H1 (cell line): Measurements from ENCODE around the gene SOCS3. TPM values are rescaled to one million over a fixed set of nuclear protein-coding genes. Genes with fewer than 3 reads are reported as not detected.
A peak's percentile ranks its signal among the peaks of the same experiment; 100 is the strongest.

Experiments
- CTCF ChIA-PET: fragments of 300-600 bp; sonication (Branson Sonifier 250); formaldehyde crosslinking; loops from one replicate; lab custom pipeline; 2021; ENCODE audit not compliant: partially characterized antibody; lab: Charles Lee
- POLR2A ChIA-PET: fragments of 300-600 bp; sonication (Branson Sonifier 250); formaldehyde crosslinking; loops from one replicate; lab custom pipeline; 2021; ENCODE audit warnings: inconsistent platforms; ENCODE audit not compliant: partially characterized antibody; lab: Charles Lee
- DNase-seq, 2 experiments: peaks; one replicate each; pipeline versions ENCODE4 v3.0.0 to v3.0.0-alpha.2; 2010 to 2022; ENCODE audit warnings: low spot score in 2 of 2, low read depth in 1 of 2, mixed read lengths in 1 of 2
- FAIRE-seq: peaks from 2 replicates; lab custom pipeline; 2011; peaks lifted over from hg19 to GRCh38; lab: Jason Lieb, UNC
- H2AFZ ChIP-seq: 2 replicates; pipeline ENCODE4 v1.8.1; 2012; ENCODE audit warnings: low read length, inconsistent platforms
- H2AK5ac ChIP-seq: 2 replicates; pipeline ENCODE4 v1.6.1; 2013; ENCODE audit warnings: low read depth, low read length
- H2BK120ac ChIP-seq: replicated peaks from 2 replicates; pipeline ENCODE3; 2013; ENCODE audit warnings: low read depth, low read length, inconsistent platforms
- H2BK12ac ChIP-seq: 2 replicates; pipeline ENCODE4 v1.6.1; 2013; ENCODE audit warnings: low read depth, low read length
- H2BK15ac ChIP-seq: 2 replicates; pipeline ENCODE4 v1.6.1; 2013; ENCODE audit warnings: low read length
- H2BK20ac ChIP-seq: 2 replicates; pipeline ENCODE4 v1.6.1; 2013; ENCODE audit warnings: low read length
- H2BK5ac ChIP-seq: 2 replicates; pipeline ENCODE4 v1.6.1; 2013; ENCODE audit warnings: low read depth, low read length
- H3K14ac ChIP-seq: 2 replicates; pipeline ENCODE4 v1.6.1; 2013; ENCODE audit warnings: inconsistent platforms; ENCODE audit not compliant: insufficient read length
- H3K18ac ChIP-seq: 2 replicates; pipeline ENCODE4 v1.6.1; 2013; ENCODE audit warnings: low read length; ENCODE audit errors: extremely low read depth
- H3K23ac ChIP-seq: 2 replicates; pipeline ENCODE4 v1.6.1; 2013; ENCODE audit warnings: inconsistent platforms; ENCODE audit not compliant: insufficient read length
- H3K23me2 ChIP-seq: 2 replicates; pipeline ENCODE4 v1.6.1; 2013; ENCODE audit warnings: low read depth, low read length
- H3K27ac ChIP-seq: 2 replicates; pipeline ENCODE4 v1.6.1; 2011; ENCODE audit warnings: low read depth, low read length, inconsistent platforms
- H3K27me3 ChIP-seq, 4 experiments: replicated peaks in 1 of 4; 1 replicate in 1 of 4; 2 replicates in 3 of 4; pipeline versions ENCODE4 v1.6.1 to v1.8.1; 2011 to 2013; ENCODE audit warnings: low read length in 3 of 4, mild to moderate bottlenecking in 3 of 4, inconsistent platforms in 2 of 4, mixed read lengths in 2 of 4, moderate library complexity in 1 of 4; ENCODE audit not compliant: control insufficient read depth in 3 of 4, insufficient read depth in 3 of 4; ENCODE audit errors: extremely low read depth in 1 of 4
- H3K36me3 ChIP-seq, 4 experiments: 2 replicates each; pipeline versions ENCODE4 v1.6.1 to v1.8.1; 2011 to 2013; ENCODE audit warnings: mild to moderate bottlenecking in 4 of 4, low read length in 3 of 4, moderate library complexity in 2 of 4, control low read depth in 1 of 4, inconsistent platforms in 1 of 4; ENCODE audit not compliant: insufficient read depth in 4 of 4, control insufficient read depth in 2 of 4
- H3K4ac ChIP-seq: replicated peaks from 2 replicates; pipeline ENCODE3; 2013; ENCODE audit warnings: low read length, low read depth, mixed read lengths, inconsistent platforms; ENCODE audit not compliant: insufficient read length
- H3K4me1 ChIP-seq, 4 experiments: replicated peaks in 1 of 4; 1 replicate in 1 of 4; 2 replicates in 3 of 4; pipeline versions ENCODE4 v1.6.1 to v1.8.1; 2011 to 2013; ENCODE audit warnings: low read length in 3 of 4, inconsistent platforms in 2 of 4, mixed read lengths in 1 of 4; ENCODE audit not compliant: insufficient read depth in 4 of 4, control insufficient read depth in 3 of 4
- H3K4me2 ChIP-seq, 2 experiments: 2 replicates each; pipeline versions ENCODE4 v1.6.1 to v1.8.1; 2011 to 2013; ENCODE audit warnings: low read depth in 2 of 2, low read length in 2 of 2, control low read depth in 1 of 2, inconsistent platforms in 1 of 2, mild to moderate bottlenecking in 1 of 2; ENCODE audit not compliant: insufficient read depth in 1 of 2
- H3K4me3 ChIP-seq, 4 experiments: fragments of 200-600, 300-600 bp in 1 of 4; sonication (generic), shearing (Covaris generic), sonication (Bioruptor Twin) in 1 of 4; 2 replicates each; pipeline versions ENCODE4 v1.5.1 to v1.8.1; 2011 to 2016; ENCODE audit warnings: low read length in 4 of 4, low read depth in 3 of 4, control low read depth in 2 of 4, inconsistent platforms in 2 of 4, mild to moderate bottlenecking in 2 of 4, mixed read lengths in 1 of 4, moderate library complexity in 1 of 4; ENCODE audit not compliant: insufficient read depth in 2 of 4; ENCODE audit errors: extremely low read depth in 1 of 4
- H3K56ac ChIP-seq: replicated peaks from 2 replicates; pipeline ENCODE3; 2013; ENCODE audit warnings: low read depth, mild to moderate bottlenecking, mixed read lengths, low read length, inconsistent platforms; ENCODE audit not compliant: insufficient read length
- H3K79me1 ChIP-seq: 2 replicates; pipeline ENCODE4 v1.6.1; 2013; ENCODE audit warnings: low read depth, low read length, control low read depth
- H3K79me2 ChIP-seq, 2 experiments: 2 replicates each; pipeline versions ENCODE4 v1.6.1 to v1.8.1; 2012 to 2013; ENCODE audit warnings: low read length in 2 of 2, mild to moderate bottlenecking in 2 of 2, inconsistent platforms in 1 of 2; ENCODE audit not compliant: insufficient read depth in 2 of 2, control insufficient read depth in 1 of 2
- H3K9ac ChIP-seq, 4 experiments: replicated peaks in 1 of 4; 1 replicate in 1 of 4; 2 replicates in 3 of 4; pipeline versions ENCODE4 v1.6.1 to v1.8.1; 2011 to 2013; ENCODE audit warnings: low read depth in 3 of 4, low read length in 3 of 4, control low read depth in 2 of 4, mild to moderate bottlenecking in 2 of 4, moderate library complexity in 2 of 4, inconsistent platforms in 1 of 4; ENCODE audit errors: extremely low read depth in 1 of 4
- H3K9me3 ChIP-seq, 2 experiments: 2 replicates each; pipeline versions ENCODE4 v1.6.1 to v1.8.1; 2012 to 2013; ENCODE audit warnings: mild to moderate bottlenecking in 2 of 2, moderate library complexity in 2 of 2, control low read depth in 1 of 2, inconsistent platforms in 1 of 2, low read depth in 1 of 2, low read length in 1 of 2, mixed read lengths in 1 of 2; ENCODE audit not compliant: insufficient read depth in 2 of 2
- H4K20me1 ChIP-seq, 2 experiments: replicated peaks in 1 of 2; 2 replicates each; pipeline versions ENCODE3 to v1.8.1; 2011 to 2013; ENCODE audit warnings: inconsistent platforms in 2 of 2, low read length in 2 of 2, mild to moderate bottlenecking in 1 of 2; ENCODE audit not compliant: insufficient read depth in 2 of 2, control insufficient read depth in 1 of 2
- H4K5ac ChIP-seq: 2 replicates; pipeline ENCODE4 v1.6.1; 2013; ENCODE audit warnings: low read length, low read depth, mixed read lengths, inconsistent platforms; ENCODE audit not compliant: insufficient read length
- H4K8ac ChIP-seq: 2 replicates; pipeline ENCODE4 v1.8.0; 2013; ENCODE audit warnings: mild to moderate bottlenecking, moderate library complexity, low read length, inconsistent platforms; ENCODE audit not compliant: insufficient read depth; ENCODE audit errors: extremely low read depth
- H4K91ac ChIP-seq: replicated peaks from 2 replicates; pipeline ENCODE3; 2013; ENCODE audit warnings: low read length, mixed read lengths, inconsistent platforms; ENCODE audit not compliant: insufficient read length
- ASH2L ChIP-seq: fragments of 200-600, 300-600 bp; sonication (generic); IDR thresholded peaks from one replicate; pipeline ENCODE4 v1.7.1; 2017; ENCODE audit warnings: low read length
- CBX5 ChIP-seq: fragments of 300-800, 300-1000 bp; sonication (generic); IDR thresholded peaks from 2 replicates; pipeline ENCODE4 v1.7.1; 2016; ENCODE audit warnings: antibody characterized with exemption, low read length, low read depth
- EGR1 ChIP-seq: IDR thresholded peaks from 2 replicates; pipeline ENCODE4 v1.6.1; 2011; ENCODE audit warnings: low read depth, low read length, borderline replicate concordance
- RXRA ChIP-seq: IDR thresholded peaks from 2 replicates; pipeline ENCODE4 v1.6.1; 2011; ENCODE audit warnings: low read depth, mild to moderate bottlenecking, low read length, moderate library complexity; ENCODE audit not compliant: insufficient read depth
- SIN3A ChIP-seq, 2 experiments: IDR thresholded peaks in 1 of 2; conservative IDR thresholded peaks in 1 of 2; 2 replicates each; pipeline ENCODE4 v1.6.1; 2011 to 2012; ENCODE audit warnings: low read length in 2 of 2, improper control_type of control experiment in 1 of 2, low read depth in 1 of 2, mild to moderate bottlenecking in 1 of 2
- WGBS, 2 experiments: shearing (Covaris generic) in 1 of 2; methylation state at CpG; one replicate each; pipeline versions ENCODE4 v1.1.6 to v1.1.7; 2013 to 2015; ENCODE audit warnings: low lambda C conversion rate in 2 of 2, mixed read lengths in 2 of 2, inconsistent platforms in 1 of 2, low coverage in 1 of 2, missing lambda C conversion rate in 1 of 2; ENCODE audit not compliant: insufficient replicate concordance in 2 of 2, insufficient coverage in 1 of 2, insufficient read length in 1 of 2; ENCODE audit errors: extremely low coverage in 1 of 2, missing lambda C conversion rate in 1 of 2; 5-methylcytosine and 5-hydroxymethylcytosine counted together
- polyA plus RNA-seq, 7 experiments: library from polyadenylated mRNA; depleted of rRNA in 3 of 7; stranded (reverse) in 5 of 7; unstranded in 2 of 7; fragments of >200 nt in 5 of 7; fragments of 200-250 nt in 2 of 7; gene quantifications; 1 replicate in 5 of 7; 2 replicates in 1 of 7; 4 replicates in 1 of 7; pipeline versions ENCODE4 v1.2.1 to v1.2.3, GENCODE V29; 2011 to 2013; ENCODE audit warnings: missing spikeins in 2 of 7, mixed read lengths in 2 of 7
- total RNA-seq: library from RNA; stranded (reverse); fragmentation: NEBNext Ultra II Directional; extraction: Animal tissue kit (Norgen Biotek cat#: 25700); gene quantifications from 2 replicates; pipeline ENCODE4 v1.2.1, GENCODE V29; 2021

The SOCS3 gene
- total and polyA plus RNA-seq, 2 of the 8 experiments (the other 6 are each of a cell fraction or from before 2014, with no cell fraction given) = 10.1 to 47.9 TPM

DNA sequence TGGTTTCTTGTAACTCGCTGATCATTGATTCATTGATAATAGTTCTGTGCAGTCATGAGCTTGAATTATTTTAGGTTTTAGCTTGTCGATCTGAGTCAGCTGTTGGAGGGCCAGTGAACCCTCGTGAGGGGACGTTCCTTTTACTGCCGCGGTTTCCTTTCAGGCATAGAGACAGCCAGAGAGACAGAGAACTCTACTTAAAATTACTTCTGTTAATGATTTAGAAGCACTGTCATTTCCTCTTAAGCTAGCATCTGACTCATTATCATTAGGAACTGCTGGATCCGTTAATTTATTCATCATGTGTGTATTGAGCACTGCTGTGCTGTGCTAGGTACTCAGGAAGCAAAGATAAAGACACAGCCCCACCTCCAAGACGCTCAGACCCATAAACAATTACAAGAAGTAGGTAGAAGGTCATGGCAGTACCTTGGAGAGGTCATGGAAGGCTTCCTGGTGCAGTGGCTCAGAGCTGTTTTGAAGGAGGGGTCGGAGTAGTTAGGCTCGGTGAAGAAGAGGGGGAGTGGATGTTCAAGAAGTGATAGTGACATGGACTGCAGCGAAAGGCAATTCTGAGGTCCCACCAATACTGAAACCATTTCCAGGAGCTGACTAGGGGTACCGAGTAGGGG is 21.8 kb upstream of the SOCS3 start:
- peak overlapping the region; percentile 31 to 40 for H3K4me2 ChIP-seq
- no peak overlapping the region for H3K14ac ChIP-seq
- H3K56ac ChIP-seq = no peak overlapping the region
- peaks cover 15% of the 10 kb centered on the region for H3K79me1 ChIP-seq
- H4K5ac ChIP-seq = no peak overlapping the region
- POLR2A ChIA-PET = interaction anchor here (0.8 to 1.6 kb wide), 3 partner anchors 11 to 43 kb away, joined by 3 read pairs; no protein-coding TSS in a partner anchor
- H3K4ac ChIP-seq = no peak overlapping the region
- no peak overlapping the region for H4K91ac ChIP-seq
- peak overlapping the region in 1 of 4 experiments; percentile 60; a peak in 2 of 7 replicates for H3K9ac ChIP-seq
- no peak overlapping the region for H2BK120ac ChIP-seq
- no peak overlapping the region for H2BK15ac ChIP-seq
- H4K20me1 ChIP-seq = peaks cover 10 to 33% of the 10 kb centered on the region in 2 experiments
- FAIRE-seq (no peak), DNase-seq (no peak)
- no peak overlapping the region for H2AK5ac ChIP-seq
- H3K23ac ChIP-seq = no peak overlapping the region
- H3K27me3 ChIP-seq = no peaks in the 10 kb centered on the region
- peaks cover 0 to 3% (median 0%) of the 10 kb centered on the region in 4 experiments; a peak in 1 of 8 replicates for H3K36me3 ChIP-seq
- CTCF ChIA-PET = interaction anchor here (0.6 to 1.9 kb wide), 8 partner anchors 9 to 131 kb away, joined by 3 to 6 read pairs (median 4); no protein-coding TSS in a partner anchor
- no peak overlapping the region; the same call in 1 of the 2 replicates for H2BK12ac ChIP-seq
- H3K27ac ChIP-seq = no peak overlapping the region
- TF ChIP-seq EGR1 = no peak
- TF ChIP-seq CBX5 = no peak
- TF ChIP-seq ASH2L = no peak
- peak; percentile 94 for TF ChIP-seq RXRA
- TF ChIP-seq SIN3A (conservative IDR thresholded peaks at IDR 0.05 in 1 of 2, IDR thresholded peaks at IDR 0.05 in 1 of 2; ENCODE audit: low read depth in 1 of 2, low read length in 2 of 2) = 0 out of 4 replicates have a peak, but pooled peaks have one; percentile 23 to 34
- H2AFZ ChIP-seq = no peak overlapping the region
- peaks cover 12 to 28% (median 21%) of the 10 kb centered on the region in 4 experiments for H3K4me1 ChIP-seq
- peaks cover 7% of the 10 kb centered on the region; the same call in 1 of the 2 replicates for H3K23me2 ChIP-seq
- no peak overlapping the region for H2BK20ac ChIP-seq
- 76% methylated on average over 12 of the region's 12 CpGs; no CpG with 5 or more reads in 1 of the 2 experiments for WGBS, 2 experiments
- 0 out of 8 replicates have a peak overlapping the region, but pooled peaks of 1 of the 4 experiments have one; percentile 8 for H3K4me3 ChIP-seq
- H3K79me2 ChIP-seq = peaks cover 61 to 80% of the 10 kb centered on the region in 2 experiments
- H3K18ac ChIP-seq = no peak overlapping the region
- no peak overlapping the region for H2BK5ac ChIP-seq
- H4K8ac ChIP-seq = no peak overlapping the region
- H3K9me3 ChIP-seq = no peaks in the 10 kb centered on the region
